HCT116 (cell line): ENCODE measurements around the gene NEK11. TPM values are rescaled to one million over a fixed set of nuclear protein-coding genes. Genes with fewer than 3 reads are reported as not detected.

Experiments used
- ATAC-seq: fragments of 200-7000 bp; cut with Tn5 transposase; 2 replicates; pipeline ENCODE4 v1.9.1; 2020; ENCODE audit warnings: mild to moderate bottlenecking, moderate library complexity
- BruUV-seq: library from RNA; stranded (reverse); fragments of 400-500 nt; replicated peaks from 2 replicates; lab custom pipeline; 2021; lab: Mats Ljungman, UMichigan
- CTCF ChIA-PET: fragments of 300-600 bp; sonication (Branson Sonifier 250); formaldehyde crosslinking; loops from one replicate; lab custom pipeline; 2021; ENCODE audit warnings: antibody characterized with exemption; lab: Charles Lee
- POLR2A ChIA-PET: fragments of 300-600, 350-600 bp; sonication (Branson Sonifier 250); formaldehyde crosslinking; loops from one replicate; lab custom pipeline; 2021; ENCODE audit warnings: antibody characterized with exemption; lab: Charles Lee
- RAD21 ChIA-PET, 2 experiments: fragments of 300-600 bp; sonication (Branson Sonifier 250); formaldehyde crosslinking; loops; one replicate each; lab custom pipeline; 2023; ENCODE audit warnings: low total read pairs in 2 of 2; ENCODE audit not compliant: uncharacterized antibody in 2 of 2, unreplicated experiment in 2 of 2, low non-redundant PET in 1 of 2; lab: Charles Lee
- DNase-seq: peaks from one replicate; pipeline ENCODE4 v3.0.0-alpha.2; 2010; ENCODE audit warnings: low read depth, low spot score
- H2AFZ ChIP-seq: fragments of 200-600 bp; shearing (Covaris generic), sonication (generic); 2 replicates; pipeline ENCODE4 v1.6.1; 2017; ENCODE audit warnings: low read depth, mixed run types, mixed read lengths, antibody characterized with exemption, low read length; ENCODE audit not compliant: poor library complexity, severe bottlenecking
- H3K27ac ChIP-seq: 2 replicates; pipeline ENCODE4 v1.5.1; 2012; ENCODE audit warnings: low read depth, low read length
- H3K27me3 ChIP-seq: fragments of 200-600 bp; sonication (generic); 2 replicates; pipeline ENCODE4 v1.6.1; 2016; ENCODE audit warnings: mixed run types, low read length, mixed read lengths; ENCODE audit not compliant: insufficient read depth
- H3K36me3 ChIP-seq, 2 experiments: fragments of 200-500 bp in 1 of 2; fragments of 200-600 bp in 1 of 2; sonication (Bioruptor generic) in 1 of 2; sonication (generic) in 1 of 2; 2 replicates each; pipeline versions ENCODE4 v1.5.1 to v1.6.1; 2014 to 2016; ENCODE audit warnings: low read length in 2 of 2, inconsistent platforms in 1 of 2, mixed read lengths in 1 of 2, mixed run types in 1 of 2; ENCODE audit not compliant: insufficient read depth in 2 of 2, control insufficient read depth in 1 of 2
- H3K4me1 ChIP-seq, 2 experiments: fragments of 200-600 bp in 1 of 2; sonication (generic) in 1 of 2; 2 replicates each; pipeline versions ENCODE4 v1.5.1 to v1.6.1; 2012 to 2017; ENCODE audit warnings: low read length in 2 of 2, inconsistent platforms in 1 of 2, mild to moderate bottlenecking in 1 of 2, mixed read lengths in 1 of 2, mixed run types in 1 of 2, moderate library complexity in 1 of 2; ENCODE audit not compliant: insufficient read depth in 2 of 2, control insufficient read depth in 1 of 2
- H3K4me2 ChIP-seq: fragments of 200-600 bp; sonication (generic); 2 replicates; pipeline ENCODE4 v1.6.1; 2017; ENCODE audit warnings: mixed run types, low read length, mixed read lengths
- H3K4me3 ChIP-seq, 2 experiments: fragments of 200-600 bp in 1 of 2; sonication (generic) in 1 of 2; replicated peaks in 1 of 2; 2 replicates each; pipeline ENCODE4 v1.5.1; 2011 to 2016; ENCODE audit warnings: low read length in 2 of 2, control low read depth in 1 of 2, low read depth in 1 of 2, mild to moderate bottlenecking in 1 of 2, mixed read lengths in 1 of 2, mixed run types in 1 of 2
- H3K79me2 ChIP-seq: fragments of 200-600 bp; sonication (generic); 2 replicates; pipeline ENCODE4 v1.6.1; 2017; ENCODE audit warnings: mild to moderate bottlenecking, mixed run types, low read length, moderate library complexity, mixed read lengths; ENCODE audit not compliant: insufficient read depth
- H3K9ac ChIP-seq: fragments of 200-600 bp; sonication (generic); 2 replicates; pipeline ENCODE4 v1.6.1; 2016; ENCODE audit warnings: low read length, mixed read lengths
- H3K9me2 ChIP-seq: fragments of 200-600 bp; sonication (generic), shearing (Covaris generic); 2 replicates; pipeline ENCODE4 v1.6.1; 2017; ENCODE audit warnings: mixed run types, mild to moderate bottlenecking, moderate library complexity; ENCODE audit not compliant: insufficient read depth
- H3K9me3 ChIP-seq, 2 experiments: fragments of 200-500 bp in 1 of 2; fragments of 200-600 bp in 1 of 2; sonication (Bioruptor generic) in 1 of 2; sonication (generic) in 1 of 2; 2 replicates each; pipeline ENCODE4 v1.6.1; 2014 to 2017; ENCODE audit warnings: low read length in 2 of 2, mixed read lengths in 2 of 2, inconsistent platforms in 1 of 2, low read depth in 1 of 2, mild to moderate bottlenecking in 1 of 2, mixed run types in 1 of 2, moderate library complexity in 1 of 2; ENCODE audit not compliant: control insufficient read depth in 1 of 2, insufficient read depth in 1 of 2
- H4K20me1 ChIP-seq: fragments of 200-600 bp; sonication (generic), shearing (Covaris generic); 2 replicates; pipeline ENCODE4 v1.6.1; 2017; ENCODE audit warnings: mixed run types, mild to moderate bottlenecking, moderate library complexity; ENCODE audit not compliant: insufficient read depth
- CBX3 ChIP-seq: IDR thresholded peaks from 2 replicates; pipeline ENCODE4 v1.6.1; 2012; ENCODE audit warnings: low read depth
- CEBPB ChIP-seq: IDR thresholded peaks from 2 replicates; pipeline ENCODE4 v1.6.1; 2012; ENCODE audit warnings: low read depth
- CTCF ChIP-seq, 3 experiments: fragments of 200-600 bp in 1 of 3; sonication (generic) in 1 of 3; IDR thresholded peaks in 2 of 3; conservative IDR thresholded peaks in 1 of 3; 2 replicates each; pipeline ENCODE4 v1.5.1; 2012 to 2017; ENCODE audit warnings: low read depth in 2 of 3, low read length in 2 of 3, antibody characterized with exemption in 1 of 3, borderline replicate concordance in 1 of 3, control low read depth in 1 of 3, mild to moderate bottlenecking in 1 of 3, mixed read lengths in 1 of 3, mixed run types in 1 of 3, moderate library complexity in 1 of 3; ENCODE audit not compliant: insufficient read depth in 1 of 3
- EGR1 ChIP-seq: IDR thresholded peaks from 2 replicates; pipeline ENCODE4 v1.6.1; 2012; ENCODE audit warnings: low read depth
- EZH2phosphoT487 ChIP-seq: fragments of 200-600 bp; IDR thresholded peaks from 2 replicates; pipeline ENCODE4 v1.6.1; 2018; ENCODE audit warnings: antibody characterized with exemption, borderline replicate concordance
- FOSL1 ChIP-seq: IDR thresholded peaks from 2 replicates; pipeline ENCODE4 v1.6.1; 2012; ENCODE audit warnings: low read depth
- JUND ChIP-seq: IDR thresholded peaks from 2 replicates; pipeline ENCODE4 v1.6.1; 2012
- MAX ChIP-seq: IDR thresholded peaks from 2 replicates; pipeline ENCODE4 v1.6.1; 2012
- RAD21 ChIP-seq: IDR thresholded peaks from 2 replicates; pipeline ENCODE4 v1.6.1; 2012; ENCODE audit warnings: low read depth, mild to moderate bottlenecking
- REST ChIP-seq: IDR thresholded peaks from 2 replicates; pipeline ENCODE4 v1.6.1; 2012; ENCODE audit warnings: low read depth
- SIN3A ChIP-seq: IDR thresholded peaks from 2 replicates; pipeline ENCODE4 v1.6.1; 2012; ENCODE audit warnings: low read depth
- SP1 ChIP-seq: IDR thresholded peaks from 2 replicates; pipeline ENCODE4 v1.6.1; 2012; ENCODE audit warnings: low read depth
- TCF7L2 ChIP-seq: IDR thresholded peaks from 2 replicates; pipeline ENCODE4 v1.7.0; 2011; ENCODE audit warnings: borderline replicate concordance, inconsistent platforms; ENCODE audit not compliant: insufficient read depth, insufficient read length; ENCODE audit errors: extremely low read depth
- YY1 ChIP-seq: IDR thresholded peaks from 2 replicates; pipeline ENCODE4 v1.6.1; 2011; ENCODE audit warnings: low read length, low read depth, moderate library complexity, mild to moderate bottlenecking; ENCODE audit not compliant: insufficient replicate concordance; ENCODE audit errors: extremely low read depth
- ZBTB33 ChIP-seq: IDR thresholded peaks from 2 replicates; pipeline ENCODE4 v1.6.1; 2011; ENCODE audit warnings: mild to moderate bottlenecking, low read length, moderate library complexity; ENCODE audit not compliant: insufficient replicate concordance; ENCODE audit errors: extremely low read depth
- ZFX ChIP-seq: fragments of 450-650 bp; IDR thresholded peaks from 2 replicates; pipeline ENCODE4 v1.6.1; 2017
- intact Hi-C: fragments of 100-400 bp; cut with micrococcal nuclease; formaldehyde crosslinking; loops from 2 replicates; pipeline ENCODE4 v1.10.0; 2022
- total RNA-seq: library from RNA; stranded (reverse); gene quantifications from one replicate; pipeline ENCODE4 v1.2.1, GENCODE V29; 2021; ENCODE audit not compliant: unreplicated experiment
- TF ChIP-seq, protein P1 (sequence below): IDR thresholded peaks from 2 replicates; pipeline ENCODE4 v1.6.1; 2012

NEK11 gene
- total RNA-seq, 1 experiment from 2014 or later = 3.1 TPM

DNA sequence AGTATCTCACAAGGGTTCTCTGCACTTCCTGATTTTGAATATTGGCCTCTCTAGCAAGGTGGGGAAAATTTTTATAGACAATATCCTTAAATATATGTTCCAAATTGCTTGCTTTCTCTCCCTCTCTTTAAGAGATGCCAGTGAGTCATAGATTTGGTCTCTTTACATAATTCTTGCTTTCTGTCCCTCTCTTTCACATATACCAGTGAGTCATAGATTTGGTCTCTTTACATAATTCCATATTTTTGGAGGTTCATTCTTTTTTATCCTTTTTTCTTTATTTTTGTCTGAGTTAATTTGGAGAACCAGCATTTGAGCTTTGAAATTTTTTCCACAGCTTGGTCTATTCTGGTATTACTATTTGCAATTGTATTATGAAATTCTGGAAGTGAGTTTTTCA, 277.2 kb downstream of the NEK11 start:
- TF ChIP-seq FOSL1 = no peak
- no peak for TF ChIP-seq EGR1
- no peak for TF ChIP-seq CEBPB
- no peak for TF ChIP-seq JUND
- TF ChIP-seq RAD21 = no peak
- TF ChIP-seq TCF7L2 = no peak
- TF ChIP-seq YY1 = no peak
- TF ChIP-seq REST = no peak
- TF ChIP-seq ZBTB33 = no peak
- no peak for TF ChIP-seq ZFX
- TF ChIP-seq CTCF (IDR thresholded peaks at IDR 0.05 in 2 of 3, conservative IDR thresholded peaks at IDR 0.05 in 1 of 3; ENCODE audit: borderline replicate concordance in 1 of 3, insufficient read depth in 1 of 3, low read depth in 2 of 3, low read length in 2 of 3) = no peak
- no peak for TF ChIP-seq EZH2phosphoT487
- no peak for TF ChIP-seq MAX
- TF ChIP-seq SP1 = no peak
- TF ChIP-seq, protein P1, sequence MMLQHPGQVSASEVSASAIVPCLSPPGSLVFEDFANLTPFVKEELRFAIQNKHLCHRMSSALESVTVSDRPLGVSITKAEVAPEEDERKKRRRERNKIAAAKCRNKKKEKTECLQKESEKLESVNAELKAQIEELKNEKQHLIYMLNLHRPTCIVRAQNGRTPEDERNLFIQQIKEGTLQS = no peak
- TF ChIP-seq SIN3A = no peak
- no peak for TF ChIP-seq CBX3
- DNase-seq (no peak), ATAC-seq (no peak)
- Histone ChIP-seq H3K9me3 (no peaks in the 10 kb centered on the region), H2AFZ (no peak overlapping the region), H3K27me3 (peaks cover 11% of the 10 kb centered on the region; the same call in 1 of the 2 replicates), H3K4me3 (no peak overlapping the region), H3K9ac (no peak overlapping the region), H3K4me1 (no peaks in the 10 kb centered on the region), H4K20me1 (no peaks in the 10 kb centered on the region), H3K9me2 (no peaks in the 10 kb centered on the region), H3K27ac (no peak overlapping the region), H3K4me2 (no peak overlapping the region), H3K36me3 (no peaks in the 10 kb centered on the region), H3K79me2 (no peaks in the 10 kb centered on the region)
- intact Hi-C loops = no loop called here
- CTCF ChIA-PET = no interaction called here
- RAD21 ChIA-PET = no interaction called here
- no TSS peak for BruUV-seq
- POLR2A ChIA-PET = no interaction called here
